Measurements from ENCODE around the gene GLIPR1.

DNA sequence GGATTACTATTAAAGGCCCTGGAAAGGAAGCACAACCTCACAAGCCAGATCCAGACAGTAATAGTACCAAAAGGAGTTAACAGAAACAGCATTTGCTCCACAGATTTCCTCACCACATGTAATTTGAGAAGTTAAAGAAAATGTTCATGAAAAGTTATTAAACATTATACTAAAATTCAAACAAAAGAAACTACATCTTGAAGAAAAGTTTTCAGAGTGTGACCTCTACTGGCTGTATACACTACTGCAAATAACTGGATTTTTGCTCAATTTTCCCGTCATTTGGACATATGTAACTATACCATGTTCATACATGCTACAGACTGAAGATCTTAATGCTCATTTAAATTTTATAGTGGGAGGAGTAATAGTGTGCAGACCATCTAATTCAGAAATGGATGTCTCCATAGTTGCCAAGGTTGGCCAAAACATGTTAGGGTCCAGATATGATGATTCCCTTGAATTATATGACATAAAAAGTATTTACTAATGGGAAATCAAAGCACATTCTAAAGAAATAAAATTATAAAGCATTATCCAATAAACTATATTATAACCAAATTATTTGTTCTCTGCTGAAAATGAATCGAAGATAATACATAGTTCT lies 25.3 kb downstream of the GLIPR1 start:
- TF ChIP-seq POLR2AphosphoS5 (IDR thresholded peaks at IDR 0.05; ENCODE audit: low read depth, low read length): no peak
- no peak for TF ChIP-seq POLR2A (IDR thresholded peaks at IDR 0.05; ENCODE audit: low read depth, low read length)
